ENCODE results near the gene TXNRD1.
"Not testable (repeated sequence)": the region's sequence is repeated elsewhere in the genome, so short reads cannot be mapped to it uniquely, and the experiment has no call there.

Gene TXNRD1

GRCh38 chr12:104372061-104372720 is 156.6 kb downstream of the TXNRD1 start:
- no peak for DNase-seq (ENCODE audit: low read depth)

- DNase-seq (ENCODE audit: low read depth) = no peak
Observed at GRCh38 chr12:104372721-104373335, 157.2 kb downstream of the TXNRD1 start.

GRCh38 chr12:104374071-104374470 is 158.5 kb downstream of the TXNRD1 start:
- DNase-seq (ENCODE audit: low read depth) = no peak

GRCh38 chr12:104374806-104375205 is 159.2 kb downstream of the TXNRD1 start:
- DNase-seq (ENCODE audit: low read depth) = no peak

GRCh38 chr12:104375775-104376174 is 160.2 kb downstream of the TXNRD1 start:
- DNase-seq (ENCODE audit: low read depth) = no peak

- DNase-seq (ENCODE audit: low read depth) = no peak
Observed at GRCh38 chr12:104376650-104377513, 161.3 kb downstream of the TXNRD1 start.

GRCh38 chr12:104377514-104377812 is 161.9 kb downstream of the TXNRD1 start:
- DNase-seq (ENCODE audit: low read depth) = no peak

GRCh38 chr12:104378427-104378826 is 162.8 kb downstream of the TXNRD1 start:
- no peak for DNase-seq (ENCODE audit: low read depth)

GRCh38 chr12:104381341-104381730 is 165.8 kb downstream of the TXNRD1 start:
- no peak for DNase-seq (ENCODE audit: low read depth)

GRCh38 chr12:104381731-104382480 is 166.3 kb downstream of the TXNRD1 start:
- peak; percentile 51 for DNase-seq (ENCODE audit: low read depth)

GRCh38 chr12:104384141-104384880 is 168.7 kb downstream of the TXNRD1 start:
- no peak for DNase-seq (ENCODE audit: low read depth)

GRCh38 chr12:104385510-104385909 is 169.9 kb downstream of the TXNRD1 start:
- no peak for DNase-seq (ENCODE audit: low read depth)

GRCh38 chr12:104386461-104386860 is 170.9 kb downstream of the TXNRD1 start:
- DNase-seq (ENCODE audit: low read depth) = no peak

GRCh38 chr12:104387190-104387589 is 171.6 kb downstream of the TXNRD1 start:
- no peak for DNase-seq (ENCODE audit: low read depth)

GRCh38 chr12:104394086-104394485 is 178.5 kb downstream of the TXNRD1 start:
- DNase-seq (ENCODE audit: low read depth) = not testable (repeated sequence)

Data from T-helper 22 cell (primary cell).